D341Med (cell line): ENCODE data around the gene SMAD9.

Experiments
- DNase-seq: peaks from one replicate; pipeline ENCODE4 v3.0.0; 2012; ENCODE audit warnings: low spot score

The SMAD9 gene

GRCh38 chr13:36919833-36920615, at the start of gene SMAD9:
TSS of gene SMAD9 (minus strand) at chr13:36920238. CDS start at chr13:36879689, 40,549 bp downstream.
- peak; percentile 90 for DNase-seq

GRCh38 chr13:36966404-36966803, 46.4 kb upstream of the SMAD9 start:
- DNase-seq: no peak

GRCh38 chr13:36965767-36966166, 45.7 kb upstream of the SMAD9 start:
- DNase-seq: no peak

DNA sequence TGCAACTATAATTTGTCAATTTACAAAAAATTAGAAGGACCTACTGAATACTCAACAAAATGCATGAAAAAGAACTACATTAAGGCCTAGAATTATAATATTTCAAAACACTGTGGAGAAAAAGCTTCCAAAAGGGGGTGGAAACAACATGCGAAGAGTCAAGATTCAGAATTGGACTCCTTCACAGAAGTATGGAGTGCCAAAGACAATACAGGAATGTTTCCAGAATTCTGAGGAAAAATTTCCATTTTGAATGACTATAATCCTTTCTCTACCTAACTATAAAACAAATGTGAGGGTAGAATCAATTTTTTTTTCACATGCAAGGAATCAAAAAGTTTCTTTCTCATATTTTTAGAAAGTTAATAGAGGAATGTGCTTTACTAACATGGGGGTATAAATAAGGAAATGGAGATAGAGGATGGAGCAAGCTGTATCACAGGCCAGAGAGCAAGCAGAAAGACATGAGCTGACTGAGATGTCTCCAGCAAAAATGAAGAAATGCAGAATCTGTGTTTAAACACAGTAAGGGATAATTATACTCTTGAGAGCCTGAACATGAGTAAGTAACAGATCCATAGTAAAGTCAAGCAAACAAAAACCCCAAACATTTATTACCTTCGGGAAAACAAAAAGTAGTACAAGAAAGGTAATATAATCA, 39.5 kb upstream of the SMAD9 start:
- no peak for DNase-seq

- no peak for DNase-seq
Measured at GRCh38 chr13:36954542-36954941, 34.5 kb upstream of the SMAD9 start.

- DNase-seq: no peak
Measured at GRCh38 chr13:36950920-36951319, 30.9 kb upstream of the SMAD9 start.

GRCh38 chr13:36950330-36950729, 30.3 kb upstream of the SMAD9 start:
- DNase-seq: no peak

DNA sequence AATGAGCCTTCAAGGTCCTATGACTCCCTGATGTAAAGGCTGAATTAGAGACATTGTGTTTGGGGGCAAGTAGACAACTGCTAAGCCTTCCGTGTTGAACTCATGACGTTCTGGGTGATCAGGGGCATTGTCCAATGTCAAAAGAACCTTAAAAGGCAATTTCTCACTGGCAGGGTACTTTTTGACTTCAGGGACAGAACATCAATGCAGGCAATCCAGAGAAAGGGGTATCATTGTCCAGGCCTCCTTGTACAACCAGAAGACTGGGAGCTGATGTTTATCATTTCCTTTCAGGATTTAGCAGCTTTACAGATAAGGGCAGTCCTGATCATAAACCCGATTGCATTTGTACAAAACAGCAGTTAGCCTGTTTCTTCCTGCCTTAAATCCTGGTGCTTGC, 25.0 kb upstream of the SMAD9 start:
- no peak for DNase-seq

DNA sequence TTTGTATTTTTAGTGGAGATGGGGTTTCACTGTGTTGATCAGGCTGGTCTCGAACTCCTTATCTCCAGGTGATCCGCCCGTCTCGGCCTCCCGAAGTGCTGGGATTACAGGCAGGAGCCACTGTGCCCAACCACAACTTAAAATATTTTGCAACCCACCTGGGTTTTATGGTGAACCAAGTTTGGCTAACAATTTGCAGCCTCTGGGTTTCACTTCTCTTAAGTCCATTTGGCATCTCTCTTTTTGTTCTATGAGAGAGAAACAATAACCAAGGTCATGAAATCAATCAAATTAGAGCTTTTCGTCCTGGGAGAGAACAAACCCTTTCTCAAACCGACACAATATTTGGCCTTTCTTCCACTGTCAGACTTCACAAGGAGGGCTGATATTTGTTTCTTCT, 5.6 kb upstream of the SMAD9 start:
- DNase-seq: no peak

DNA sequence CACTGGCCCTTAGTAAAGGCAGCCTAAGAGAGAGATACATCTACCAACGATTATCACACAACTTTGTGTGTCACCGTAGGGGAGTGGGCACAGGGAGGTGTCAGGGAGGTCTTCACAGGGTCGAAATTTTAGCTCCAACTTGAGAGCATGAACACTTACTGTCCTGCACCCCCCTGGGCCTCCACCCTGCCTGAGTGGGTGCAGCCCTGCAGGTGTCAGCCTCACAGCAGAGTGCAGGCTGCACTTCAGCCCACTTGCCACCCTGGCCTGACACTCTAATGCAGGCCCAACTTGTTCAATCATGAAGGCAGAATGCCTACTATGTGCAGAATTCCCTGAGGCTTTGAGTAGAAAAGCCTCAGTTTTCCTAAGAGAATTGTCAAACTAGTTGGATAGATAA, 4.0 kb upstream of the SMAD9 start:
- no peak for DNase-seq

DNA sequence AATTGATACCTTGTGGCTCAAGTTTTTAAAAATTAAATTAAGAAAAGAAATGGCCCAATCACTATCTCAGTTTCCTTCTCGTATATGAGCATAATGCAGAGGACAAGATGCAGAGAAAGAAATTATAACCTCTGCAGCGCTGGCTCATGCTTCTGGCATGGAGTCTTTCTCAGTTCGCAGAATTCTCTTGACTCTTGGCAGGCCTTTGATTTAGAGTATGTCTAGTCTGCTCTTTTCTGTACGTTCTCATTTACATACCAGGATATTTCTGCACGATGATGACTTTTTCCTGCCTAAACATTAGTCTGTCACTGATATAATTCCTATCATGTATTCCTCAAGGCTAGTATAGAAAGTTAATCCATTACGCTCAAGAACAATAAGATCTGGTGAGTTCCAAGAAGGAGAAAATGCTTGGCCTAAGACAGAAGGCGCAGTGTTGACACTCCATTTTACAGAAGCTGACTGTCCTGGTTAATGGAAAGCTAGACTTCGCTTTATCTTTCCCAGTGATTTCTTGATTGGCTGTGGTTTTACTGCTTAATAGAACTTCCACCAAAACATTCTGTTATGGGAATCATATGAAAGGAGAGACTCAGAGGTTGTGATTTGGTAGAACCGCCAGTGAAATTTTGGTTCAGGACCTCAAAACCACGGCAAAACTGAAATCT, 1.7 kb upstream of the SMAD9 start:
- no peak for DNase-seq

DNA sequence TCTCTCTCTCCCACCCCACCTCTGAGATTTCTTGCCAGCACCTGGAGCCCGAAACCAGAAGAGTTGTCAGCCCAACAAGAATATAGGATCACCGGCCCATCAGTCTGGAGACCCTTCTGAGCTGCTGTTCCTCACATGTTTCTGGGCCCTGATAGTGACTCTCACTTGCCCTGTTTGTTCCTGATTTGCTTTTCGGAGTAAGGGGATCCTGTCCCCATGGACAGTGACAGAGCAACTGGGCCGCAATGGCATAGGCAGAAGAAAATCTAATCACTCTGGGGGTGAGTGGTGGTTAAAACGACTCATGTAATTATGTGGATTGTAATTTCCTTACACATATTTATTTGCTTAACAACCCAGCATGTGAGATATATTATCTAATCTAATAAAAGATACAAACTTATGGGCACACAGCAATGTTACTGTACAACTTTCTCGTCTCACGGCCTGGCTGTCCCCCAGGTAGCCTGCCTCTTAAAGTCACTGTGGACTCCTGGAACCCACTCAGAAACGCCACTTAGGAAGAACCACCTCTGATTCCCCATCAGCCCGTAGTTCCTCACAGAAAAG, 663 bp upstream of the SMAD9 start:
- DNase-seq: no peak

DNA sequence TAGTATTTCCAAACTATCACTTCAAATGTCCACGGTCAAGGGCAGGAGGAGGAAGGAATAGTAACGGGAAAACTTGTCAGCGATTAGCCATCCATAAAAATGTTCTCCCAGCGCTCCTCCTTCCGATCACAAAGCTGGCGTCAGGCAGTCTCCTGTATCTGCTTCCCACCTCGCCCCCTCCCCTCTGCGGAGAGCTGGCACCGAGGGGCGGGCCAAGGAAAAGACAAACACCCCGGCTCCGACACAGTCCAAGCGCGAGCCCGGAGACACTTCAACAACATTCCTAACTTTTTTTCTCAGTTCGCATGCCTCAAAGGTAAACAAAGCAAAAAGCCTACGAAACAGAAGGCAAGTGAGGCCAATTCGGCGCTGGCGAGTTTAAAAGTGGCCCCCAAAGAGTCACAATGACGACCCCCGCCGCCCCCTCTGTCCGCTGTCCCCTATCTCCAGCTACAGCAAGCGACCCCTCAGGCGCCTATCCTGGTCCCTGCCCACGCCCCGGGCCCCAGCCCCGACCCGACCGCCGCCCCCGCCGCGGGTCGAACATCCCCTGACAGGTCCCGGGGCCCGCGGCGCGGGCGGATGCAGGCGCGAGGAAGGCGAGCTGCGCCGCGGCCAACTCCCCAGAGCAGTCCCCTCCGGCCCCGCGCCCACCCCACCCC, 736 bp downstream of the SMAD9 start:
- peak; percentile 78 for DNase-seq

- peak; percentile 20 for DNase-seq
Measured at GRCh38 chr13:36918246-36919131, 1.5 kb downstream of the SMAD9 start.

GRCh38 chr13:36917311-36917710, 2.7 kb downstream of the SMAD9 start:
- DNase-seq: no peak

DNA sequence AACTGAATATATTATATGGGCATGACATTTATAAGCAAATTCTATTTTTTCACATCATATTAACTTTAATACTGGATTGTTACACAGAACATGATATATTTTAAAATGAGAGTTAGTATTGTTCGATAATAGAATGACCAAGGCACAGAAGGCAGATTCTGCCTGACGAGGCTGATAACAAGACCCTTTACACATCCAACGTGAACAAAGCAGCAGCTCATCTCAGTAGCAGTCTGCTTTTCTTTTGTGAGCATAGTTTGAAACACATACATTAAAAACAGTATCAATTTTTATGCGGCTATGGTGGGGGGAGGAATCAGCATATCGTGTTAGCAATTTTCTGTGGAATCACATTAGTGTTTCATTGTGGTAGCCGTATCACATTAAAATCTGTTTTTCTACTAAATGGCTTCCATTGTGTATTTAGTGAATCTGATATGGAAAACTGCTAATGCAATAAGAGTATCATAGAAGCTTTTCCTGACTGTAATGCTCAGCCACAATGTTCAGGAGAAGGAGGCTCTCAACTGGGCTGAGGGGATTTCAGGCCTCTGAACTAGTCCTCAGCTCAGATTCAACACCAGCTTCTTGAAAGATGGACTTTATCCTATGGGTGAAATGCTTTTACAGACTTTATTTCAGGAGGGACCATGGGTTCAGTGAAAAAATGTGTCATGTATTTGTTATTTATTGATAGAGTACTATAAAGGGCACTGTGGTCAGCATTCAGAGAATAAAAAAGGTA, 4.0 kb downstream of the SMAD9 start:
- no peak for DNase-seq

GRCh38 chr13:36915106-36915505, 4.9 kb downstream of the SMAD9 start:
- no peak for DNase-seq

DNA sequence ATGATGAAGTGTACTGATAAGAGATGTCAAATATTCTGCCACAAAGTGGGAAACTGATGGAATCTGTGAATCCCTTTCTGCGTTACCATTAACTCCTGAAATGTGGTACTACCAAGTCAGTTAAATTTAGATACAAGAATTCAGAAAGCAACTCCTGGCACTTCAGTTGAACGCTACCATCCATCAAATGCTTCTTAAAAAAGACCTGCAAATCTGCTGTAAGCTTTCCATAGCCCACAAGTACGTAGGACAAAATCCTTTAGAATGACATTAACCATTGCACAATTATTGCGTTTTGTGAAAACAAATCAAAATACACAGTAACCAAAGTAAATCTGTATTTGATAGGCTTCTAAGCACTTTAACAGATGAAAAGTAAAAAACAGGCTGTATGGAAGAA, 5.4 kb downstream of the SMAD9 start:
- no peak for DNase-seq

DNA sequence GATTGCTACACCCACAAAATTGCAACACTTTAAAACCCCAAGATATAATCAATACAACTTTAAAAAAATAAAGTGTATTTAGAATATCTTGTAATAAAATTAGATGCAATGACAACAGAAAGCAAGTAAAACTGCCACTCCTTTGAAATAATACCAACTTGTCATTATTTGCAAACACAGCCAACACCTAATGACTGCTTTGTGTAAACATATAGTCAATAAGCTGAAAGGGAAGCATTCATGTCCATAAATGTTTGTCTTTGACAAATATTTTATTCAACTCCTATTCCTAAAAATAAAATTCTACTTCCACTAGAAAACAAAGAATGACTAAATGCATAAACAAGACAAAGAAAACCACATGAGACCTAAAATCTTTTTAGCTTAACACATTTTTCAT, 6.6 kb downstream of the SMAD9 start:
- no peak for DNase-seq

DNA sequence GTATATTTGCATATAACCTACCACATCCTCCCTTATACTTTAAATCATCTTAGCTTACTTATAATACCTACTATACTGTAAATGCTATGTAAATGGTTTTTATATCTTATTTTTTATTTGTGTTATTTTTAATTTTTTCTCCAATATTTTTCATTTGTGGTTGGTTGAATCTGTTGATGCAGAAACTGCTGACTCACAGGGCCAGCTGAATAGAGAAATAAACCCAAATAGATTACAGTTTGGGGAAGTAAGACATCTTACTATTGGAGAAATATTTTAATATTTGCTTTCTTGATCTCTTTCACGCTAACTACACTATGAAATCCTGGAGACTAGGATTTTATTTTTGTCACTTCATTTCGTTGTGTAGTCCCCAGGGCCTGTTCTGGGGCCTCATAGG, 7.1 kb downstream of the SMAD9 start:
- DNase-seq: no peak

GRCh38 chr13:36912369-36912768, 7.7 kb downstream of the SMAD9 start:
- no peak for DNase-seq
